Astrocyte (in vitro differentiated cells and primary cell): ENCODE results near the gene CCNF. TPM values are rescaled to one million over a fixed set of nuclear protein-coding genes. Genes with fewer than 3 reads are reported as not detected.

Source experiments
- DNase-seq: peaks from one replicate; pipeline ENCODE4 v3.0.0-alpha.2; 2010; ENCODE audit warnings: low read depth
- FAIRE-seq: peaks from 2 replicates; lab custom pipeline; 2011; peaks lifted over from hg19 to GRCh38; lab: Jason Lieb, UNC
- H2AFZ ChIP-seq: 2 replicates; pipeline ENCODE4 v1.6.0; 2012; ENCODE audit warnings: low read depth, low read length, inconsistent platforms
- H3K27ac ChIP-seq: 2 replicates; pipeline ENCODE4 v1.5.1; 2011; ENCODE audit warnings: low read depth, low read length, inconsistent platforms
- H3K27me3 ChIP-seq: 2 replicates; pipeline ENCODE4 v1.6.0; 2011; ENCODE audit warnings: low read length, inconsistent platforms; ENCODE audit not compliant: insufficient read depth
- H3K36me3 ChIP-seq: 2 replicates; pipeline ENCODE4 v1.5.1; 2011; ENCODE audit warnings: low read length, inconsistent platforms; ENCODE audit not compliant: insufficient read depth
- H3K4me1 ChIP-seq: 2 replicates; pipeline ENCODE4 v1.5.1; 2011; ENCODE audit warnings: low read length, inconsistent platforms; ENCODE audit not compliant: insufficient read depth
- H3K4me2 ChIP-seq: 2 replicates; pipeline ENCODE4 v1.6.0; 2012; ENCODE audit warnings: low read length, inconsistent platforms
- H3K4me3 ChIP-seq: 2 replicates; pipeline ENCODE4 v1.5.1; 2011; ENCODE audit warnings: low read depth, mild to moderate bottlenecking, low read length, inconsistent platforms; ENCODE audit not compliant: insufficient read depth
- H3K79me2 ChIP-seq: 2 replicates; pipeline ENCODE4 v1.6.0; 2012; ENCODE audit warnings: mild to moderate bottlenecking, low read length, inconsistent platforms; ENCODE audit not compliant: insufficient read depth
- H3K9ac ChIP-seq: 2 replicates; pipeline ENCODE4 v1.6.0; 2012; ENCODE audit warnings: mild to moderate bottlenecking, low read length, inconsistent platforms
- H3K9me3 ChIP-seq: 2 replicates; pipeline ENCODE4 v1.5.1; 2012; ENCODE audit warnings: low read depth, mild to moderate bottlenecking, low read length, inconsistent platforms; ENCODE audit not compliant: insufficient read depth
- H4K20me1 ChIP-seq: 2 replicates; pipeline ENCODE4 v1.6.0; 2012; ENCODE audit warnings: low read length, inconsistent platforms; ENCODE audit not compliant: insufficient read depth
- H3K27ac Mint-ChIP-seq: one replicate; pipeline ENCODE4 v1.8.0; 2021; ENCODE audit warnings: mild to moderate bottlenecking, mixed read lengths; ENCODE audit not compliant: unreplicated experiment
- H3K27me3 Mint-ChIP-seq: one replicate; pipeline ENCODE4 v1.8.0; 2021; ENCODE audit warnings: low read depth, mixed read lengths; ENCODE audit not compliant: unreplicated experiment
- H3K36me3 Mint-ChIP-seq: one replicate; pipeline ENCODE4 v1.8.0; 2021; ENCODE audit warnings: low read depth, mixed read lengths; ENCODE audit not compliant: unreplicated experiment
- H3K4me1 Mint-ChIP-seq: one replicate; pipeline ENCODE4 v1.8.0; 2021; ENCODE audit warnings: low read depth, mixed read lengths; ENCODE audit not compliant: unreplicated experiment
- H3K4me3 Mint-ChIP-seq: one replicate; pipeline ENCODE4 v1.8.0; 2021; ENCODE audit warnings: mild to moderate bottlenecking, moderate library complexity, mixed read lengths; ENCODE audit not compliant: unreplicated experiment
- H3K9me3 Mint-ChIP-seq: one replicate; pipeline ENCODE4 v1.8.0; 2021; ENCODE audit warnings: mild to moderate bottlenecking, mixed read lengths; ENCODE audit not compliant: unreplicated experiment
- CTCF ChIP-seq: IDR thresholded peaks from 2 replicates; pipeline ENCODE4 v1.5.1; 2011; ENCODE audit warnings: low read depth, mild to moderate bottlenecking, inconsistent platforms, low read length, moderate library complexity; ENCODE audit not compliant: insufficient read depth
- EZH2 ChIP-seq: IDR thresholded peaks from 2 replicates; pipeline ENCODE4 v1.6.1; 2012; ENCODE audit warnings: mild to moderate bottlenecking, low read length, inconsistent platforms; ENCODE audit not compliant: insufficient read depth
- total RNA-seq: library from RNA; stranded (reverse); gene quantifications from 2 replicates; pipeline ENCODE4 v1.2.1, GENCODE V29; 2021

CCNF gene
- total RNA-seq, 1 donor from 2014 or later, result 6.4 TPM

DNA sequence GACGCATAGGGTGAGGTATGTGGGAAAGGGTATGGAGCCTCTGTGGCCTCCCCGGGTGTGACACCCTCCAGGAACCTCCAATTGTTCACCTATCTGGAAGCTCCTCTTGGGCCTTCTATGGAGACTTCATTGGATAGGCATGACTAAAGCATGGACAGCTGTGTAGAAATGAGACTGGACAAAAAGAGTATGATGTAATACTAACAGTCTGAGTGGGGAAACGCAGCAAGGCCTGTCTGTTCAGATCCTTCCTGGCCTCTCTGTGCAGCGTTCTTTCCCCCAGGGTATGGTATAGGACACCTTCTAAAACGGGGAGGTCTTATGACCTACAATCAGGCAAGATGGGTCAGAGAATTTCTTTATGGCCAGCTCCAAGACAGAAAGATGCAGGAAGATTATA lies 30.7 kb upstream of the CCNF start:
- TF ChIP-seq EZH2, result no peak
- H3K9ac ChIP-seq, result no peak overlapping the region

DNA sequence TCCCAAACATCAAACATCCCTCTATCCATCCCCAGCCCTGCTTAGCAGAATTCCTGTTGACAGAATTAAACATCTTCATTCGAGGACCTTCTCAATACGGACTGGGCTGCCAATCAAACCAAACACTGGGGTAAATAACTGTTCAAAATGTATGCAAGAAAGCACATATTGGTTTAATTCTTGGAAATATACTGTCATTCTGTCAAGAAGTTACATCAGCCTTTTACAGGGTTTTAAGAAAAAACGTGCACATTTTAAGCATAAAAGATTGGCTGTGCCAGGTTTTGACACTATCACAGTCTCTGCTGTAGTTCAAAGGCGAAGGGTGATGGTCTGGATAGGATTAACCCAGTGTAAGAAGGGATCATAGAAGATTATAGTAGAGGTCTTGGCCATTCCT lies 25.1 kb upstream of the CCNF start:
- no peak overlapping the region for H3K4me2 ChIP-seq
- H3K79me2 ChIP-seq, result no peaks in the 10 kb centered on the region
- no peaks in the 10 kb centered on the region for H4K20me1 ChIP-seq
- H3K27me3 ChIP-seq, result peaks cover 10% of the 10 kb centered on the region
- no peaks in the 10 kb centered on the region for H3K36me3 ChIP-seq
- Mint-ChIP-seq H3K9me3 (no peaks in the 10 kb centered on the region), H3K27me3 (peaks cover 5% of the 10 kb centered on the region), H3K4me3 (no peak overlapping the region), H3K36me3 (no peaks in the 10 kb centered on the region), H3K27ac (no peak overlapping the region), H3K4me1 (no peaks in the 10 kb centered on the region)
- TF ChIP-seq CTCF, result no peak
- TF ChIP-seq EZH2, result no peak
- no peak overlapping the region for H3K4me3 ChIP-seq
- no peak overlapping the region for H3K9ac ChIP-seq
- H3K9me3 ChIP-seq, result no peaks in the 10 kb centered on the region
- no peak overlapping the region for H2AFZ ChIP-seq
- no peak overlapping the region for H3K27ac ChIP-seq
- no peak for FAIRE-seq
- no peaks in the 10 kb centered on the region for H3K4me1 ChIP-seq
- DNase-seq, result no peak

More for the DNA sequence above, 30.7 kb upstream of the CCNF start:
- no peak for DNase-seq
- Mint-ChIP-seq H3K36me3 (no peaks in the 10 kb centered on the region), H3K27me3 (peaks cover 16% of the 10 kb centered on the region), H3K9me3 (no peaks in the 10 kb centered on the region), H3K27ac (no peak overlapping the region), H3K4me3 (no peak overlapping the region), H3K4me1 (peaks cover 5% of the 10 kb centered on the region)
- FAIRE-seq, result no peak
- H3K36me3 ChIP-seq, result no peaks in the 10 kb centered on the region
- H4K20me1 ChIP-seq, result no peaks in the 10 kb centered on the region
- H3K4me3 ChIP-seq, result no peak overlapping the region
- no peak overlapping the region for H3K4me2 ChIP-seq
- H3K27ac ChIP-seq, result no peak overlapping the region
- H3K79me2 ChIP-seq, result no peaks in the 10 kb centered on the region
- H3K9me3 ChIP-seq, result no peaks in the 10 kb centered on the region
- peaks cover 14% of the 10 kb centered on the region for H3K27me3 ChIP-seq
- H2AFZ ChIP-seq, result no peak overlapping the region
- H3K4me1 ChIP-seq, result no peaks in the 10 kb centered on the region

GRCh38 chr16:2415085-2415484 lies 14.2 kb upstream of the CCNF start:
- Histone ChIP-seq H3K4me2 (no peak overlapping the region), H3K9ac (no peak overlapping the region), H4K20me1 (no peaks in the 10 kb centered on the region), H3K27ac (no peak overlapping the region), H3K4me1 (peaks cover 8% of the 10 kb centered on the region), H3K79me2 (no peaks in the 10 kb centered on the region), H3K9me3 (no peaks in the 10 kb centered on the region), H3K36me3 (no peaks in the 10 kb centered on the region), H3K4me3 (no peak overlapping the region), H2AFZ (no peak overlapping the region), H3K27me3 (peaks cover 13% of the 10 kb centered on the region)
- no peak for TF ChIP-seq EZH2
- no peak for TF ChIP-seq CTCF
- FAIRE-seq, result no peak
- H3K4me1 Mint-ChIP-seq, result peaks cover 1% of the 10 kb centered on the region
- H3K27ac Mint-ChIP-seq, result no peak overlapping the region
- H3K27me3 Mint-ChIP-seq, result peaks cover 20% of the 10 kb centered on the region
- H3K36me3 Mint-ChIP-seq, result no peaks in the 10 kb centered on the region
- H3K4me3 Mint-ChIP-seq, result no peak overlapping the region
- DNase-seq, result no peak
- H3K9me3 Mint-ChIP-seq, result no peaks in the 10 kb centered on the region
